ENCODE results near the gene GIN1. TPM values are rescaled to one million over a fixed set of nuclear protein-coding genes. Genes with fewer than 3 reads are reported as not detected.
A peak's percentile ranks its signal among the peaks of the same experiment; 100 is the strongest.

GIN1 gene
- total and polyA plus RNA-seq, 9 of the 15 experiments (the other 6 are each of a cell fraction or from before 2014, with no cell fraction given): 2.4 to 9.8 (median 7.8) TPM

GRCh38 chr5:103092676-103093075 lies 27.3 kb downstream of the GIN1 start:
- CTCF ChIA-PET (ENCODE audit: low intra/inter-chr PET ratio): no interaction called here
- TF ChIP-seq FOXO4 (CRISPR knock-in tag; IDR thresholded peaks at IDR 0.05): no peak
- TF ChIP-seq CEBPB (tag; IDR thresholded peaks at IDR 0.05): peak; percentile 18; the same call in 1 of the 2 replicates
- in situ Hi-C loops (cut with MboI): no loop called here

GRCh38 chr5:103090791-103091190 lies 29.1 kb downstream of the GIN1 start:
- ChIA-PET POLR2A (no interaction called here), CTCF (ENCODE audit: low intra/inter-chr PET ratio) (no interaction called here)
- Histone ChIP-seq H3K79me2 (ENCODE audit: control insufficient read depth, insufficient read depth, low read length) (no peaks in the 10 kb centered on the region), H3K9ac (ENCODE audit: insufficient read depth in 1 of 2, low read depth in 2 of 2, low read length in 2 of 2) (no peak overlapping the region), H3K27me3 (ENCODE audit: control insufficient read depth in 2 of 2, insufficient read depth in 2 of 2, low read length in 2 of 2) (no peaks in the 10 kb centered on the region), H3K9me3 (replicated peaks; ENCODE audit: control insufficient read depth, insufficient read depth, low read depth, low read length) (no peaks in the 10 kb centered on the region), H3K36me3 (ENCODE audit: control insufficient read depth, insufficient read depth, low read length) (peaks cover 2% of the 10 kb centered on the region; the same call in 1 of the 3 replicates), H2AFZ (ENCODE audit: low read depth, low read length) (no peak overlapping the region), H3K4me1 (replicated peaks in 1 of 2; ENCODE audit: control insufficient read depth in 2 of 2, insufficient read depth in 2 of 2, low read length in 2 of 2) (peaks cover 0 to 10% of the 10 kb centered on the region in 2 experiments; a peak in 2 of 5 replicates), H3K4me2 (ENCODE audit: insufficient read depth, low read length) (no peak overlapping the region), H3K9me1 (ENCODE audit: control insufficient read depth, insufficient read depth, low read length) (no peaks in the 10 kb centered on the region), H3K4me3 (no peak overlapping the region), H4K20me1 (replicated peaks; ENCODE audit: control insufficient read depth, insufficient read depth, low read length) (no peaks in the 10 kb centered on the region), H3K27ac (ENCODE audit: extremely low read depth, low read depth, low read length) (no peak overlapping the region)
- BruUV-seq (replicated peaks): no TSS peak
- DNase-seq (ENCODE audit: extremely low read depth in 1 of 4, low spot score in 3 of 4) (no peak), ATAC-seq (no peak), FAIRE-seq (no peak)
- TF ChIP-seq ZNF316 (IDR thresholded peaks at IDR 0.05) (no peak), SPI1 (IDR thresholded peaks at IDR 0.05; ENCODE audit: borderline replicate concordance, low read depth, low read length) (no peak), U2AF2 (optimal IDR thresholded peaks at IDR 0.05; ENCODE audit: low read depth, low read length) (no peak), SFPQ (IDR thresholded peaks at IDR 0.05; ENCODE audit: low read depth, low read length) (no peak), CBFB (CRISPR knock-in tag; IDR thresholded peaks at IDR 0.05) (no peak), FOXK1 (CRISPR knock-in tag; IDR thresholded peaks at IDR 0.05; ENCODE audit: borderline replicate concordance) (no peak), CCNT2 (IDR thresholded peaks at IDR 0.05; ENCODE audit: borderline replicate concordance, extremely low read depth, insufficient read length, low read depth, low read length) (no peak), ZNF277 (CRISPR knock-in tag; IDR thresholded peaks at IDR 0.05; ENCODE audit: borderline replicate concordance) (no peak), MCM7 (IDR thresholded peaks at IDR 0.05) (no peak)
- whole genome bisulfite sequencing (ENCODE audit: insufficient coverage, low coverage, missing lambda C conversion rate): 75% methylated on average over 1 of the region's 1 CpG
- intact Hi-C loops (cut with micrococcal nuclease) (no loop called here), in situ Hi-C loops (cut with MboI) (no loop called here)

More at GRCh38 chr5:103092676-103093075, 27.3 kb downstream of the GIN1 start:
- Histone ChIP-seq H3K9me1 (ENCODE audit: control insufficient read depth, insufficient read depth, low read length) (no peaks in the 10 kb centered on the region), H3K27ac (ENCODE audit: extremely low read depth, low read depth, low read length) (no peak overlapping the region), H3K27me3 (ENCODE audit: control insufficient read depth in 2 of 2, insufficient read depth in 2 of 2, low read length in 2 of 2) (no peaks in the 10 kb centered on the region), H3K9me3 (replicated peaks; ENCODE audit: control insufficient read depth, insufficient read depth, low read depth, low read length) (no peaks in the 10 kb centered on the region), H3K36me3 (ENCODE audit: control insufficient read depth, insufficient read depth, low read length) (peaks cover 2% of the 10 kb centered on the region; the same call in 1 of the 3 replicates), H3K4me3 (no peak overlapping the region), H4K20me1 (replicated peaks; ENCODE audit: control insufficient read depth, insufficient read depth, low read length) (no peaks in the 10 kb centered on the region), H3K4me2 (ENCODE audit: insufficient read depth, low read length) (no peak overlapping the region), H3K4me1 (replicated peaks in 1 of 2; ENCODE audit: control insufficient read depth in 2 of 2, insufficient read depth in 2 of 2, low read length in 2 of 2) (peaks cover 0 to 10% of the 10 kb centered on the region in 2 experiments; a peak in 2 of 5 replicates), H3K9ac (ENCODE audit: insufficient read depth in 1 of 2, low read depth in 2 of 2, low read length in 2 of 2) (no peak overlapping the region), H3K79me2 (ENCODE audit: control insufficient read depth, insufficient read depth, low read length) (no peaks in the 10 kb centered on the region), H2AFZ (ENCODE audit: low read depth, low read length) (no peak overlapping the region)
- no peak for DNase-seq (ENCODE audit: extremely low read depth in 1 of 4, low spot score in 3 of 4)
- BruUV-seq (replicated peaks): no TSS peak
- POLR2A ChIA-PET: no interaction called here
- no peak for FAIRE-seq
- 68% methylated on average over 3 of the region's 3 CpGs for WGBS (ENCODE audit: insufficient coverage, low coverage, missing lambda C conversion rate)
- ATAC-seq: no peak
- intact Hi-C loops (cut with micrococcal nuclease): no loop called here
